GM13977 (cell line): ENCODE measurements around the gene GATAD2B.

Source experiments
- DNase-seq: peaks from one replicate; pipeline ENCODE4 v3.0.0; 2012; ENCODE audit warnings: low spot score
- in situ Hi-C: fragments of 300-500 bp; cut with MboI; formaldehyde crosslinking; loops from one replicate; pipeline ENCODE4 v1.12.0; 2022; ENCODE audit warnings: low sequenced_read_pairs, low pct_unique_long_range_greater_than_20kb, mixed read lengths, inconsistent platforms; ENCODE audit not compliant: unreplicated experiment
- TF ChIP-seq, protein P1 (sequence below): IDR thresholded peaks from 2 replicates; pipeline ENCODE4 v1.5.1; 2012; ENCODE audit warnings: mild to moderate bottlenecking, control low read depth; ENCODE audit not compliant: insufficient read depth; ENCODE audit errors: extremely low read depth, missing control alignments

Gene GATAD2B

DNA sequence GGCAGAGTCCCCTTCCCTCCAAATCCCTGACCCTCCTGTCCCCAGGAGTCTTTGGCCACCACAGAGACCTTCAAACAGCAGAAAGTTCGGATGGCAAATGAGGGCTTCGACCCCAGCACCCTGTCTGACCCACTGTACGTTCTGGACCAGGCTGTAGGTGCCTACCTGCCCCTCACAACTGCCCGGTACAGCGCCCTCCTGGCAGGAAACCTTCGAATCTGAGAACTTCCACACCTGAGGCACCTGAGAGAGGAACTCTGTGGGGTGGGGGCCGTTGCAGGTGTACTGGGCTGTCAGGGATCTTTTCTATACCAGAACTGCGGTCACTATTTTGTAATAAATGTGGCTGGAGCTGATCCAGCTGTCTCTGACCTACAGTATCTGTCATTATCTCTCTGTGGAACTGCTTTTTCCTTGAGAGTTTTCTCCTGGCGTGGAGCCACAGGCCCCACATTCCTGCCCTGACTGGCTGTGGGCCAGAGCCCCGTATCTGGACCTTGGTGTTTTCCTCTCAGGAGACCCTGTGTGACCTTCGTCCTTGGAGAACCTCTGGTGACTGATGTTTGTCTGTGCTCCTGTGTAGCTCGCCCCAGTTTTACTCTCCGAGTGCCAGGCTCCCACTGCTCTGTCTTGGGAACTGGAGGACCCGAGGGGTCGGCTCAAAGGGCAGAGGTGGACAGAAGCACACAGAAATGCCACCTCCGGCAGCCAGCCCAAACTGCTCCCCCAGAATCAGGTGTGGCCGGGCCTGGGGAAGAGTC lies 142.8 kb downstream of the GATAD2B start:
- DNase-seq = no peak
- in situ Hi-C loops = no loop called here

DNA sequence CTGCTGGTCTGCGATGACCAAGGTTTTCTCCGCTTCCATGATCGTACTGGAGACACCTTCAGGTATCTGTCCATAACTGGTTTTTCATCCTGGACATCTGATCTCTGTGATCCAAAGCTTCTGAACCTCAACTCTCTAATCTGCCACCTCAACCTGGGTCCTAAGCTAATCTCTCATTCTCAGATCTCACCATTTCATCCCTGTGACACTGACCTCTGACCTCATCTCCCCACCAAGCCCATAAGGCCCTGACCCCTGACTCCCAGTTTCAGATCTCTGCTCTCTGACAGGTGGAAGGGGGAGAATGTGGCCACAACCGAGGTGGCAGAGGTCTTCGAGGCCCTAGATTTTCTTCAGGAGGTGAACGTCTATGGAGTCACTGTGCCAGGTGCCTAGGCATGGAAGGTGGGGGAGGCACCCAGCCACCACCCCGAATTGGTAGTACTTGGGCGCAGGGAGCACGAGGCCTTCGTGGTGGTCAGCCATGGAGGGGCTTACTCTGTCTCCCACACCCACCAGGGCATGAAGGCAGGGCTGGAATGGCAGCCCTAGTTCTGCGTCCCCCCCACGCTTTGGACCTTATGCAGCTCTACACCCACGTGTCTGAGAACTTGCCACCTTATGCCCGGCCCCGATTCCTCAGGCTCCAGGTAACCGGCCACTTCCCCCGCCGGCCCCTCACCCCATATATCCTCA lies 143.8 kb downstream of the GATAD2B start:
- DNase-seq = no peak
- in situ Hi-C loops = no loop called here
- TF ChIP-seq, protein P1, sequence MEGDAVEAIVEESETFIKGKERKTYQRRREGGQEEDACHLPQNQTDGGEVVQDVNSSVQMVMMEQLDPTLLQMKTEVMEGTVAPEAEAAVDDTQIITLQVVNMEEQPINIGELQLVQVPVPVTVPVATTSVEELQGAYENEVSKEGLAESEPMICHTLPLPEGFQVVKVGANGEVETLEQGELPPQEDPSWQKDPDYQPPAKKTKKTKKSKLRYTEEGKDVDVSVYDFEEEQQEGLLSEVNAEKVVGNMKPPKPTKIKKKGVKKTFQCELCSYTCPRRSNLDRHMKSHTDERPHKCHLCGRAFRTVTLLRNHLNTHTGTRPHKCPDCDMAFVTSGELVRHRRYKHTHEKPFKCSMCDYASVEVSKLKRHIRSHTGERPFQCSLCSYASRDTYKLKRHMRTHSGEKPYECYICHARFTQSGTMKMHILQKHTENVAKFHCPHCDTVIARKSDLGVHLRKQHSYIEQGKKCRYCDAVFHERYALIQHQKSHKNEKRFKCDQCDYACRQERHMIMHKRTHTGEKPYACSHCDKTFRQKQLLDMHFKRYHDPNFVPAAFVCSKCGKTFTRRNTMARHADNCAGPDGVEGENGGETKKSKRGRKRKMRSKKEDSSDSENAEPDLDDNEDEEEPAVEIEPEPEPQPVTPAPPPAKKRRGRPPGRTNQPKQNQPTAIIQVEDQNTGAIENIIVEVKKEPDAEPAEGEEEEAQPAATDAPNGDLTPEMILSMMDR = no peak

More for the DNA sequence above, 142.8 kb downstream of the GATAD2B start:
- TF ChIP-seq, protein P1 = no peak

DNA sequence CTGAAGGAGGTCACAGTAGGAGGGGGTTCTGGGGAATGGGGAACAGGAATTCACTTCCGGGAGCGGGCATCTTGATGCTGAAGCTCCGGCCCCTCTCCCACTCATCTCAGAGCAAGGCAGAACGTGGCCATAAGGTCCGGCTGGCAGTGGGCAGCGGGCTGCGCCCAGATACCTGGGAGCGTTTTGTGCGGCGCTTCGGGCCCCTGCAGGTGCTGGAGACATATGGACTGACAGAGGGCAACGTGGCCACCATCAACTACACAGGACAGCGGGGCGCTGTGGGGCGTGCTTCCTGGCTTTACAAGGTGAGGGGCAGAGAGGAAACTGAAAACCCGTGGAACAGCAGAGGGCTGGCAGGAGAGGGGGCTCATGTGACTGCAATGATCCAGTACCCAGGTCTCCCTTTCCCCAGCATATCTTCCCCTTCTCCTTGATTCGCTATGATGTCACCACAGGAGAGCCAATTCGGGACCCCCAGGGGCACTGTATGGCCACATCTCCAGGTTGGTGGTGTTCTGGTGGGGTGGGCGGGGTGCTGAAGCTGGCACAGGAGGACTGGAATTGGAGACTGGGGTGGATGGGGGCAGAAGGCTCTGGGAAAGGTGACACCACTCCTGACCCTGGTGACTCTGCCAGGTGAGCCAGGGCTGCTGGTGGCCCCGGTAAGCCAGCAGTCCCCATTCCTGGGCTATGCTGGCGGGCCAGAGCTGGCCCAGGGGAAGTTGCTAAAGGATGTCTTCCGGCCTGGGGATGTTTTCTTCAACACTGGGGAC lies 144.5 kb downstream of the GATAD2B start:
- TF ChIP-seq, protein P1 = no peak
- no peak for DNase-seq
- in situ Hi-C loops = no loop called here

DNA sequence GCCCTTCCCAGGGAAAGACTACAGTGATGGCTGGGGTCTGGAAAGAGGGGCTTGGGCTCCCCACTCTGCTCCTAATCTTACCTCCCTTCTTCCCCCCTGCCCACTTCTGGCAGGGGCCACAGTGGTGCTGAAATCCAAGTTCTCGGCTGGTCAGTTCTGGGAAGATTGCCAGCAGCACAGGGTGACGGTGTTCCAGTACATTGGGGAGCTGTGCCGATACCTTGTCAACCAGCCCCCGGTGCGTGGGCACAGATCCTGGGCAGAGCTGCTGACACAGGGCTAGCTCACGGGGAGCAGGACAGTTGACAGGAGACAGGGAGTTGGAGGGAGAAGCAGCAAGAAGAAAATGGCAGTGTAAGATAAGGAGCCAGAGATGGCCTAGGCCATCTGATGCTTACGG lies 145.1 kb downstream of the GATAD2B start:
- DNase-seq = no peak
- in situ Hi-C loops = no loop called here
- TF ChIP-seq, protein P1 = no peak

DNA sequence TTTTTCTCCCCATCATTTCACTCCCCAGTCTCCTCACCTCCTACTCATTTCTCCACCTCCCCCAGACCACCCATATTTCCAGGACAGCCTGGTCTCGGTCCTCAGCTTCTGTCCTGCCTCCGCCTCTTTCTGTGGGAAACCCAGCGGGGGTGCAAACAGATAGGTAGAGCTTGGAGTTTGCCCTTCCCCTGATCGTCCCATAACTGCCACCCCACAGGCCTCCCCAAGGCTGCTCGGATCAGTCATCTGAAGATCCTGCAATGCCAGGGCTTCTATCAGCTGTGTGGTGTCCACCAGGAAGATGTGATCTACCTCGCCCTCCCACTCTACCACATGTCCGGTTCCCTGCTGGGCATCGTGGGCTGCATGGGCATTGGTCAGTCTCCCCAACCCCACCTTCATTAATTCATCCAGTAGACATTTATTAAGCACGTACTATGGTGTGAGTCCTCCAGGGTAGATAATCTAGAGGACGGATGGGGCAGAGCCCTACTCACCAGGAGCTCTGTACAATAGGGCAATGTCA lies 145.9 kb downstream of the GATAD2B start:
- in situ Hi-C loops = no loop called here
- TF ChIP-seq, protein P1 = no peak
- DNase-seq = no peak

DNA sequence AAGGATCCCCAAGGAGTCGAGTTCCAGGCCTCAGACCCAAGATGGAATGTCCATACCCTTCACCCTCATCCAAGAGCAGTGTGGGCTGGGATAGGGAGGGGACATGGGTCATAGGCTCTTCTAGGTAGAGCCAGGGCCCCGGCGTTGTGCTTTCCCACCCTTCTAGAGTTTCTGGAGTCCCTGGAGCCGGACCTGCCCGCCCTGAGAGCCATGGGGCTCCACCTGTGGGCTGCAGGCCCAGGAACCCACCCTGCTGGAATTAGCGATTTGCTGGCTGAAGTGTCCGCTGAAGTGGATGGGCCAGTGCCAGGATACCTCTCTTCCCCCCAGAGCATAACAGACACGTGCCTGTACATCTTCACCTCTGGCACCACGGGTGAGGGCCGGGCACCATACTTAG lies 146.4 kb downstream of the GATAD2B start:
- in situ Hi-C loops = no loop called here
- TF ChIP-seq, protein P1 = no peak

More for the DNA sequence above, 146.4 kb downstream of the GATAD2B start:
- DNase-seq = no peak
